GM18907 (cell line): ENCODE measurements around the gene PBX3.

Experiments
- ATAC-seq: cut with Tn5 transposase; IDR thresholded peaks from one replicate; pipeline ENCODE4 v1.9.1; 2021; ENCODE audit warnings: mild to moderate bottlenecking, moderate library complexity; ENCODE audit not compliant: unreplicated experiment

Gene PBX3

GRCh38 chr9:125942125-125942524 lies 195.0 kb downstream of the PBX3 start:
- ATAC-seq = no peak

GRCh38 chr9:125943831-125944230 lies 196.7 kb downstream of the PBX3 start:
- ATAC-seq = no peak

- ATAC-seq = no peak
Measured at GRCh38 chr9:125946397-125946796, 199.2 kb downstream of the PBX3 start.

- no peak for ATAC-seq
Measured at GRCh38 chr9:125948887-125949596, 201.9 kb downstream of the PBX3 start.

- no peak for ATAC-seq
Measured at GRCh38 chr9:125949703-125950460, 202.7 kb downstream of the PBX3 start.

- ATAC-seq = no peak
Measured at GRCh38 chr9:125950880-125951471, 203.8 kb downstream of the PBX3 start.

GRCh38 chr9:125953314-125954019 lies 206.3 kb downstream of the PBX3 start:
- no peak for ATAC-seq

GRCh38 chr9:125956102-125956501 lies 208.9 kb downstream of the PBX3 start:
- no peak for ATAC-seq

GRCh38 chr9:125959315-125959714 lies 212.1 kb downstream of the PBX3 start:
- no peak for ATAC-seq

- ATAC-seq = no peak
Measured at GRCh38 chr9:125959951-125960619, 212.9 kb downstream of the PBX3 start.

- ATAC-seq = no peak
Measured at GRCh38 chr9:125960626-125961025, 213.5 kb downstream of the PBX3 start.

- ATAC-seq = no peak
Measured at GRCh38 chr9:125961072-125961471, 213.9 kb downstream of the PBX3 start.

GRCh38 chr9:125963932-125964331 lies 216.8 kb downstream of the PBX3 start:
- no peak for ATAC-seq

GRCh38 chr9:125964702-125965225 lies 217.6 kb downstream of the PBX3 start:
- ATAC-seq = no peak

- ATAC-seq = no peak
Measured at GRCh38 chr9:125965477-125965876, 218.3 kb downstream of the PBX3 start.

- no peak for ATAC-seq
Measured at GRCh38 chr9:125966466-125966865, 219.3 kb downstream of the PBX3 start.

GRCh38 chr9:125966959-125967711 lies 220.0 kb downstream of the PBX3 start:
- ATAC-seq = no peak

- no peak for ATAC-seq
Measured at GRCh38 chr9:125968714-125969374, 221.7 kb downstream of the PBX3 start.

GRCh38 chr9:125969462-125969861 lies 222.3 kb downstream of the PBX3 start:
- no peak for ATAC-seq
